GM18505 (cell line): ENCODE data around the gene TCIRG1.
"Not testable (repeated sequence)": the region's sequence is repeated elsewhere in the genome, so short reads cannot be mapped to it uniquely, and the experiment has no call there.

Source experiments
- ATAC-seq: cut with Tn5 transposase; IDR thresholded peaks from one replicate; pipeline ENCODE4 v1.9.1; 2021; ENCODE audit not compliant: unreplicated experiment
- POLR2A ChIP-seq: IDR thresholded peaks from 4 replicates; pipeline ENCODE4 v1.6.1; 2011; ENCODE audit warnings: borderline replicate concordance; ENCODE audit not compliant: insufficient read depth, insufficient read length; ENCODE audit errors: extremely low read depth

The TCIRG1 gene

DNA sequence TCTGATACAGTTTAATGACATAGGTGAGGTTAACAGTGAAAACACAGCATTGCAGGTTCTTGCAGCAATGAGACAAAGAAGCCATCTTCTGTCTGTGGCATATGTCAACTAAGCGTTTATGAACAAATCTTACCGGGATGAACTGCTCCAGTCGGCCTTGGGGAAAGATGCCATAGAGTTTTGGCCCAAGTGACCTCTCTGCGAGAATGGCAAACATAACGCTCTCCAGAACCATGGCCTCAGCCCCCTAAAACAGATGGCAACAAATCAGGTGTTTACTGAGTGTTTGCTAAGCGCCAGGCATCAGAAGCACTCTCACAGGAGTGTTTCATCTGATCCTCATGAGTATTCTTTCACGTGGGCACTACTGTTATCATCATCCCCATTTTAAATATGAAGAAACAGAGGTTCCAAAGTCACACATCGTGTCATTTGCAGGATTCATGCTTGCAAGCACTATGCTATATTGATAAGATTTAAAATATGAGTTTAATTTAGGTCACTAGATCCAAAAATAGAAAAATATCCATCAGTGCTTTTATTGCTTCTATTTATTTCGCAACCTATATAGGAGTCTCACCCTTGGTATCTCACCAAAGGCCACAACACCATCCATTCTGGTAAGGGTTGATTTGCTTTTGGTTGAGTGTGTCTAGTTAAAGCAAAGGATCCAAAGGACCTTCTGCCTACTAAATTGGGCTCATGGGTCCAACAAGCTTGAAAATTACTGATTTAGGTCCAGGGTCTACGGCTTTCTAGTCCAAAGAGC, 35.9 kb downstream of the TCIRG1 start:
- no peak for ATAC-seq
- TF ChIP-seq POLR2A = no peak

- no peak for ATAC-seq
- no peak for TF ChIP-seq POLR2A
Measured at GRCh38 chr11:68076371-68077042, 37.7 kb downstream of the TCIRG1 start.

DNA sequence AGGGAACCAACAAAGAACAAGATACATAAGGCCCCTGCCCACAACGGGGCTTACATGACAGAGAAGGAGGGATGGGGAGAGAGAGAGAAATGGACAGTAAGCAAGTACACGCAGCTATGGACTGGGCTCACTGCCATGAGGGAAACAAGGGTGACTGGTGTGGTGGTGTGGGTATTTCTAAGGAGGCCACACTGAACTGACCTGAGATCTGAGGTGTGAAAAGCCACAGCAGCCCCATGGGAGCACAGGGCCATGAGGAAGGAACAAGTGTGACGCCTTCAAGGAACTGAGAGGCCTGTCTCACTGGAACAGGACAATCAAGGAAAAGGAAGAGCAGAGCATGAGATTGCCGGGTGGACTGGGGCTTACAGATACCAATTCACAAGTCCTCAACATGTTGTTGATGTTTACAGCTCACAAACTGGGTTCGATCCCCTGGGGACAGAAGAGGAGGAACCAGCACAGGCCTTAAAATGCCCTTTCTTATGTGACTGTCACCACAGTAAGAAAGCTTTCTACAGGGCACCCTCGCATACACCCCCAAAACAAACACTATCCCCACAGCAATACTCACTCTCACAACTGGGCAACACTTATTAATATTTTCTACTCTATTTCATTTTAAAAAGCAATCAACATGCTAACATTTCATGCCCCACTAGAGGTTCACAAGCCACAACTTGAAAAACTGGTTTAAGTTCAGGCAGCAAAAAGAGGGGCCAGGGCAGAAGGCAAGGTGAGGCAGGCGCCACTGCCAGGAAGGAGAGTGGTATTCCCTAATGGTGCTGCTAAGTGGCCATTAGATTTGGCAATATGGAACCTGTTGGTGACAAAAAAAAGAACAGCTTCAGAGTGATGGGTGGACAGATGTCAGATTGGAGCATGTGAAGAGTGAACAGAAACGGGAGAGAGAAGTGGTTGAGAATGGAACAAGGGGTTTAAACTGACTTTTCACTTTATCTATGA, 39.1 kb downstream of the TCIRG1 start:
- no peak for TF ChIP-seq POLR2A
- ATAC-seq = no peak

DNA sequence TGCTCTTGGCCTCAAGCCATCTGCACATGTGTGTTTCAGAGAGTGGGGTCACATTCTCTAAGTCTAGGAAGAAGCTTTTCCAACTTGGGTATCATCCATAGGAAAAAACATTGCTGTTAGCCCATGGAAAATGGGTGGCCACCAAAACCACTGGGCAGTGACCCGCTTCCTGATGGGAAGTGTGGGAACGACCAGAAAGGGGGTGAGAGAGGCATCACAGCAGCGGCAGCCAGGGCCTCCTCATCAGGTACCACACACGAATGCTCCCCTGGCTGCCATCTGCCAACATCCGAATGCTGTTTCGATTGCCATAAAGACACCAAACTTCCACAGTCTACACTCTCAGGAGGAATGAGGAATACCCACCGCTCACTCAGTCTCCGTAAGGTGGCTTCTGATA, 42.0 kb downstream of the TCIRG1 start:
- ATAC-seq = no peak
- no peak for TF ChIP-seq POLR2A

GRCh38 chr11:68081691-68082090, 42.9 kb downstream of the TCIRG1 start:
- no peak for ATAC-seq

GRCh38 chr11:68082481-68082880, 43.7 kb downstream of the TCIRG1 start:
- no peak for TF ChIP-seq POLR2A
- no peak for ATAC-seq

More at GRCh38 chr11:68081691-68082090, 42.9 kb downstream of the TCIRG1 start:
- no peak for TF ChIP-seq POLR2A

DNA sequence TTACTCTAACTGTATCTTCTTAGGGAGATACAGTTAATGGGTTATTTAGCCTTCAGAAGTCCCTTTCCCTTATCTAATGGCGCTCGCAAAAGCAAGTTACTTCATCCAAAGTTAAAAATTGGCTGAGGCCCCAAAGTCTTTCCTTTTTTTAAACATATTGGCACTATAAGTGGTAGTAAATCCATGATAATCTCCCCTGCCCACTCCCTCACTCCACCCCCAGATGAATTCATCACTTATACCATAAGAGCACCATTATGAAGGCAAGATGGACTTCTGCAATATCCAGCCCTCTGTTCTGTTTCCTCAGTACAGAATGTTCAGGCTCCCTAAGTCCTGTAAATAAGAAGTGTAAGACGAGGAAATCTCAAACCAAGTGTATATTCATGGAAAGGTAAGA, 44.7 kb downstream of the TCIRG1 start:
- TF ChIP-seq POLR2A = no peak
- no peak for ATAC-seq

DNA sequence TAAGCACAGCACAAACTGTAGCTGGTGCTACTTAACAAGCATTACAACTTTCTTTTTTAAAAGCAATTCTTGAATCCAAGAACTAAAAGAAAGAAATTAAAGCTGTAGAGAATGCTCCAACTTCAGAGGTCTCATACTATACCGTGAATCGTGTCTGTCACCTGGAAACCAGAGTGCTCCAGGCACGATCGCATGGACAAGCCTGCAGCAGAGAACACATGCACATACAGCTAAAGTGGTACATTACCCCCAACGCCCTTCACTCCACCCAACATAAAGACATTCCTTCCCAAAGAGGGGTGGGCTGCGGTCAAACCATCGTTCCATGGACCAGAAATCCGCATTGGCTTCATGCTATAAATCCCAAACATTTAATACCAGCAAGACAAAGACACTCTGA, 50.9 kb downstream of the TCIRG1 start:
- no peak for ATAC-seq
- no peak for TF ChIP-seq POLR2A

DNA sequence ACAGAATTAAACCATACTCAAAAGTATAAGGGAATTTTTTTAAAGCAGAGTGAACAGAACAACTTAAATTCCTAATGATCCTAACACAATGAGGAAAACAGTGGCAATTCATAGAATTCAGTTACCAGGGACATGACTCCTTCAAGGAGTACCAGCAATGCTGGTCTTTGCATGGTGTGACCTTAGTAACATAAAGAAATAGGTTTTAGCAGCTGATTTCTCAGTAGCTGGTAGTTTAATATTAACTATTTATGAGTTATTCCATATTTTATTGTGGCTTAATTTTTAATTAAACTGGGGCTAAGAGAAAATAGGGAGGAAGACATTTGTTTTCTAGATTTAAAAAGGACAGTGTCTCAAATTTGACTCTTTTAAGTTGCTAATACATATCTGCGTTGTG, 51.5 kb downstream of the TCIRG1 start:
- no peak for ATAC-seq
- no peak for TF ChIP-seq POLR2A

DNA sequence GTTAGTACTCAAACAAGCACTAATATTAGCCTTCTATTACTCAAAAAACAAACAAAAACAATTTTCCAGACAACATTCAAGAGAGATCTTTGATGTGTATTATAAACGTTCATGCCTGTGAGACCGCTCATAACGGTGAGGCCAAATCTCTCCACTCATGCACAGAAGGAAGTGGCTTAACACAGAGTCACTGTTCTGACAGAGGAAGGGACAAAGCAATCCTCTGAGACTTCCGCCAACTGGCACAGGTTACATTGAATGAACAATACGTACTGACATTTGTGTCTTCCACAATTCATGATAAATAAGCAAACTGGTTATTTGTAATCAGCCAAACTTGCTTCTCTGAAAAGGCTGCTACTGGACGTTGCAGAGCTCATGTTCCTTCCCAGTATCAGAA, 51.9 kb downstream of the TCIRG1 start:
- no peak for TF ChIP-seq POLR2A
- ATAC-seq = no peak

DNA sequence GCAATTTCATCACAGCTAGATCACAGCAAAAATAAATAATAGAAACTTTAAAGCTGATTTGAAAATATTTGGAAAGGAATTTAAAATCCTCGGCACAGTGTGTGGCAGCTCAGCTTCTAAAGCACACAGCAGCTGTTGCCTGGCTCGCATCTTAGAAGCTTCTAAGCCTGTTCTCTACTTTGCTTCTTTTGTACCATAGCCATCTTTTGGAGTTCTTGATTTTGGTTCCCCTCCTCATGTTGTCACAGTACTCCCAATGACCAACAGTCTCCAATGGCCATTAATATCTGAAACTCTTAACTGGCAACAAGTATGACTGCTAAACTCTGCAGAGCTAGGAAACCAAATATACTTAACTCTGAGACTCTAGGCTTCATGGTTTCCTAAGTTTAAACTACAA, 53.6 kb downstream of the TCIRG1 start:
- no peak for ATAC-seq
- no peak for TF ChIP-seq POLR2A

DNA sequence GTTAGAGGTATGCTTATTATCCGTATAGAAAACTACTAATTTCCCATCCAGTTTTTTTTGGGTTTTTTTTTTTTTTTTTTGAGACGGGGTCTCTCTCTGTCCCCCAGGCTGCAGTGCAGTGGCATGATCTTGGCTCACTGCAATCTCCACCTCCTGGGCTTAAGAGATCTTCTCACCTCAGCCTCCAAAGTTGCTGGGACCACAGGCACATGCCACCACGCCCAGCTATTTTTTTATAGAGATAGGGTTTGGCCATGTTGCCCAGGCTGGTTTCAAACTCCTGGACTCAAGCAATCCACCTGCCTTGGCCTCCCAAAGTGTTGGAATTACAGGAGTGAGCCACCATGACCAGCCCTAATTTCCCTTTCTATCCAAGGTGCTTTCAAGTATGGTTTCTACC, 54.1 kb downstream of the TCIRG1 start:
- ATAC-seq = not testable (repeated sequence)

GRCh38 chr11:68093565-68093964, 54.7 kb downstream of the TCIRG1 start:
- TF ChIP-seq POLR2A = no peak
- no peak for ATAC-seq
